ENCODE data around the gene SDF2L1.

Gene SDF2L1

DNA sequence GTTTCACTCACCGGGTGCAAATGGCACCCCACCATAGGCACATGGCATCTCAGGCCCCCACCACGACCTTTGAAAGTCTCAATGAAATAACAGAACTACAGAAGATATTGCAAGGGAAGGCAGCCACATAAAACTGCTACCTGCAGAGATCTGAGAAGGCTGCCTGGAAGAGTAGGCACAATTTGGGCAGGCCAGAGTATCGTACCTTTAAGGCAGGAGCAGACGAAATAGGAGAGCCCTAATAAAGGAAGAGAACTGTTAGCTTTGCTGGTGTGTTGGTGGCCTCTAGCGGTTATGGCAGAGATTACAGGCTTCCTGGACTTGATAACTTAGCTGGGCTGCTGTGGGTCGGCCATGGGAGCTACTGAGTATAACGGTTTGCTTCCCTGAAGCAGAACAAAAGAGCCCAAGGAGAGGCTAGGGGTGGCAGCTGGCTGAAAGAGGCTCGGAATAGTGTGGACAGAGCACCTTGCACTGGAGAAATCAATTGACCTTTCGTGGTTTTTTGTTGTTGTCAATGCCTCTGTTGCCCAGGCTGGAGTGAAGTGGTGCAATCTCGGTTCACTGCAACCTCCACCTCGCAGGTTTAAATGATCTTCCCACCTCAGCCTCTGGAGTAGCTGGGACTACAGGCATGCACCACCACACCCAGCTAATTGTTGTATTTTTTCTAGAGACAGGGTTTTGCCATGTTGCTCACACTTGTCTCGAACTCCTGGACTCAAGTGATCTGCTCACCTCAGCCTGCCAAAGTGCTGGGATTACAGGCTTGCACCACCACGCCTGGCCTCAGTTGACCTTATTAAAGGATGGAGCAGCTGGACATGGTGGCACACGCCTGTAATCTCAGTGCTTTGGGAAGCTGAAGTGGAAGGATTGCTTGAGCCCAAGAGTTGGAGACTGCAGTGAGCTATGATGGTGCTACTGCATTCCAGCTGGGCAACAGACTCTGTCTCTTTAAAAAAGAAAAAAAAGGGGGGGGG lies 4.8 kb downstream of the SDF2L1 start:
- H3K9ac ChIP-seq, result no peak overlapping the region
- H2AFZ ChIP-seq, result no peak overlapping the region
- TF ChIP-seq CTCF (IDR thresholded peaks at IDR 0.05), result peak; percentile 74
- no peak overlapping the region for H3K4me2 ChIP-seq (ENCODE audit: low read length)
- no peaks in the 10 kb centered on the region for H3K36me3 ChIP-seq (ENCODE audit: control insufficient read depth, insufficient read depth, low read length)
- H3K27ac ChIP-seq, result no peak overlapping the region
- H3K79me2 ChIP-seq, result no peaks in the 10 kb centered on the region
- no peaks in the 10 kb centered on the region for H3K9me3 ChIP-seq (ENCODE audit: control insufficient read depth, low read length)
- H3K4me1 ChIP-seq, result no peaks in the 10 kb centered on the region
- H3K4me3 ChIP-seq (ENCODE audit: low read depth, low read length), result no peak overlapping the region
- H3K27me3 ChIP-seq (ENCODE audit: control insufficient read depth, insufficient read depth, low read length), result no peaks in the 10 kb centered on the region

GRCh38 chr22:21650280-21650679 lies 8.2 kb downstream of the SDF2L1 start:
- no peaks in the 10 kb centered on the region for H3K9me3 ChIP-seq (ENCODE audit: control insufficient read depth, low read length)
- no peaks in the 10 kb centered on the region for H3K36me3 ChIP-seq (ENCODE audit: control insufficient read depth, insufficient read depth, low read length)
- H3K4me1 ChIP-seq, result no peaks in the 10 kb centered on the region
- H3K4me2 ChIP-seq (ENCODE audit: low read length), result no peak overlapping the region
- TF ChIP-seq CTCF (IDR thresholded peaks at IDR 0.05), result no peak
- no peaks in the 10 kb centered on the region for H3K79me2 ChIP-seq
- no peak overlapping the region for H3K27ac ChIP-seq
- no peak overlapping the region for H2AFZ ChIP-seq
- H3K9ac ChIP-seq, result no peak overlapping the region
- no peak overlapping the region for H3K4me3 ChIP-seq (ENCODE audit: low read depth, low read length)
- H3K27me3 ChIP-seq (ENCODE audit: control insufficient read depth, insufficient read depth, low read length), result no peaks in the 10 kb centered on the region

DNA sequence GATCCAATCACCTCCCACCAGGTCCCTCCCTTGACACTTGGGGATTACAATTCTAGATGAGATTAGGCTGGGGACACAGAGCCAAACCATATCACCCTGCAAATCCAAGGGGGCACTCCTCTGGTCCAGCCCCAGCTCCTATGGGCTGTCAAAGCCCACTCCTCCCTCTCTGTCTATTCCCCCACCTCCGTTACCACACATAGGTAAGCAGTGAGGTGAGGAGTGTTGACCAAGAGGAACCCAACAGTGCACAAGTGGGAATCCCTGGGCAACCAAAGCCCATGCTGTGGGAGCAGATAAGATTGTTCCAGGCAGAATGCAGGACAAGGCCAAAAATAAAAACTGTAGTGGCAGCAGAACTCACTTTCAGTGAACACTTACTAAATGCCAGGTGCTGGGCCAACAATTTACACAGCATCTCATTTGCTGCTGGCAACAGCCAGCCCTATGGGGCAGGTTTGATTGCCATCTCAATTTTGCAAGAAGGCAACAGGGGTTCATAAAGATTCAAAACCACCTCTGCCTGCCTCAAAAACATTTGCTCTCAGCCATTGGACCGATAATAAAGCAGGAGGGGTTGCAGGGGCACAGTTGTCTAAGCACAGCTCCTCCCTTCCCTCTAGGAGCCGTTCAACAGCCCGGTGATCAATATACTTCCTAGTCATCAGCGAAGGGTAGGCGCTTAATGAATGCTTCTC lies 8.9 kb downstream of the SDF2L1 start:
- Histone ChIP-seq H3K4me2 (ENCODE audit: low read length) (peak overlapping the region; percentile 95), H3K4me3 (ENCODE audit: low read depth, low read length) (peak overlapping the region; percentile 62), H3K4me1 (no peaks in the 10 kb centered on the region), H3K27me3 (ENCODE audit: control insufficient read depth, insufficient read depth, low read length) (no peaks in the 10 kb centered on the region), H3K9ac (no peak overlapping the region), H3K36me3 (ENCODE audit: control insufficient read depth, insufficient read depth, low read length) (no peaks in the 10 kb centered on the region), H3K27ac (no peak overlapping the region), H2AFZ (no peak overlapping the region), H3K79me2 (no peaks in the 10 kb centered on the region), H3K9me3 (ENCODE audit: control insufficient read depth, low read length) (no peaks in the 10 kb centered on the region)
- TF ChIP-seq CTCF (IDR thresholded peaks at IDR 0.05), result no peak

GRCh38 chr22:21651521-21652009 lies 9.5 kb downstream of the SDF2L1 start:
- Histone ChIP-seq H3K9ac (no peak overlapping the region), H3K4me1 (no peaks in the 10 kb centered on the region), H2AFZ (peak overlapping the region; percentile 87), H3K9me3 (ENCODE audit: control insufficient read depth, low read length) (no peaks in the 10 kb centered on the region), H3K4me2 (ENCODE audit: low read length) (peak overlapping the region; percentile 95), H3K27me3 (ENCODE audit: control insufficient read depth, insufficient read depth, low read length) (no peaks in the 10 kb centered on the region), H3K36me3 (ENCODE audit: control insufficient read depth, insufficient read depth, low read length) (no peaks in the 10 kb centered on the region), H3K4me3 (ENCODE audit: low read depth, low read length) (peak overlapping the region; percentile 62), H3K79me2 (no peaks in the 10 kb centered on the region), H3K27ac (no peak overlapping the region)
- TF ChIP-seq CTCF (IDR thresholded peaks at IDR 0.05), result no peak

All from parathyroid adenoma (tissue), 2 donors.